Measurements from ENCODE around the gene RHOU.

GRCh38 chr1:228748029-228748428 lies 12.8 kb downstream of the RHOU start:
- TF ChIP-seq POLR2A (IDR thresholded peaks at IDR 0.05; ENCODE audit: low read length) (no peak), GATA1 (IDR thresholded peaks at IDR 0.05; ENCODE audit: low read depth, low read length) (no peak)
